ENCODE results near the gene GNE. TPM values are rescaled to one million over a fixed set of nuclear protein-coding genes. Genes with fewer than 3 reads are reported as not detected.

The GNE gene
- total and polyA plus RNA-seq, 2 of the 8 experiments (the other 6 are each of a cell fraction or from before 2014, with no cell fraction given) = 5.1 to 11.1 TPM

DNA sequence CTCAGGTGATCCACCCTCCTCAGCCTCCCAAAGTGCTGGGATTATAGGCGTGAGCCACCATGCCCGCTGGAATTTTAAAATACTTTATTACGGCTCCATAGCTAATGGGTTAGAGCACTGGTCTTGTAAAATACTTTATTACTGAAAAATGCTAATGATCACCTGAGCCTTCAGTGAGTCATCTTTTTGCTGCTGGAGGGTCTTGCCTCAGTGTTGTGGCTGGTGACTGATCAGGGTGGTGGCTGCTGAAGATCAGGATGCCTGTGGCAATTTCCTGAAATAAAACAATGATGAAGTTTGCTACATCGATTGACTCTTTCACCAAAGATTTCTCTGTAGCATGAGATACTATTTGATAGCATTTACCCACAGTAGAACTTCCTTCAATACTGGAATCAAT lies 26.0 kb upstream of the GNE start (continued):
- no peak for TF ChIP-seq SP1 (IDR thresholded peaks at IDR 0.05; ENCODE audit: low read depth, low read length)
- no peak for TF ChIP-seq CEBPB (IDR thresholded peaks at IDR 0.05; ENCODE audit: low read depth, low read length)
- no peak for TF ChIP-seq KDM5A (IDR thresholded peaks at IDR 0.05; ENCODE audit: low read length)
- no peak for TF ChIP-seq SUZ12 (IDR thresholded peaks at IDR 0.05; ENCODE audit: low read length)
- no peak for TF ChIP-seq JUN (IDR thresholded peaks at IDR 0.05; ENCODE audit: low read depth, low read length)
- no peak for TF ChIP-seq SIRT6 (IDR thresholded peaks at IDR 0.05; ENCODE audit: low read length)
- no peak for TF ChIP-seq POLR2AphosphoS5 (IDR thresholded peaks at IDR 0.05; ENCODE audit: low read depth, low read length)
- TF ChIP-seq SIN3A (conservative IDR thresholded peaks at IDR 0.05 in 1 of 2, IDR thresholded peaks at IDR 0.05 in 1 of 2; ENCODE audit: low read depth in 1 of 2, low read length in 2 of 2) = no peak
- no peak for TF ChIP-seq TEAD4 (IDR thresholded peaks at IDR 0.05; ENCODE audit: low read depth, low read length)
- TF ChIP-seq RFX5 (IDR thresholded peaks at IDR 0.05; ENCODE audit: borderline replicate concordance, low read depth, low read length) = no peak

All from H1 (cell line).